ENCODE measurements around the gene SLC6A17.

- TF ChIP-seq EZH2 (IDR thresholded peaks at IDR 0.05; ENCODE audit: insufficient read depth, low read length) (no peak), CTCF (IDR thresholded peaks at IDR 0.05; ENCODE audit: insufficient read depth, low read depth, low read length) (no peak)
Measured at GRCh38 chr1:110102081-110102480, 48.2 kb upstream of the SLC6A17 start.

All from astrocyte (in vitro differentiated cells and primary cell).